Anterior cingulate cortex (tissue), 58 donors: ENCODE data around the gene SIAH1.
"Not testable (repeated sequence)": the region's sequence is repeated elsewhere in the genome, so short reads cannot be mapped to it uniquely, and the experiment has no call there.

Source experiments
- DNase-seq, 58 donors: peaks; one replicate each; lab custom pipeline; 2025; lab: John Stamatoyannopoulos, UW

Gene SIAH1

DNA sequence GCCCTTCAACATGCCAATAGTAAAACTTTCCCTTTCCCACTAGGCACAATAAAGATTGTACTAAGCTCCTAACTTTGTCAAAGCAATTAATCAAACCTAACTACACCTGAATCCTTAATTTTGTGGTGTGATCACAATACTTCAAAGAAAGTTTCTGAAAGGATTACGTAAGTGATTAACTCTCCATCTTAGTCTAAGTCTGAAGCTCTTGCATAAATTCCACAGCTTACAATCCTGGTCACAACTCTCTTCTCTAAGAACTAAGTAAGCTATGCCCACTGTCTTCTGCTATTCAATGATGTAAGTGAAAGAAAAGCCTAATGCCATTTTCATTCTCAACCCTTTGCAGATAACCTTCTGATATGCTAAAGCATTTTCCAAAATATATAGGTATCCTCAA, 15.4 kb downstream of the SIAH1 start:
- DNase-seq: no peak

GRCh38 chr16:48367441-48368049, 17.7 kb downstream of the SIAH1 start:
- DNase-seq: peak in 1 of 58 donors; percentile 11

GRCh38 chr16:48366165-48367093, 18.8 kb downstream of the SIAH1 start:
- DNase-seq: peak in 1 of 58 donors; percentile 24

DNA sequence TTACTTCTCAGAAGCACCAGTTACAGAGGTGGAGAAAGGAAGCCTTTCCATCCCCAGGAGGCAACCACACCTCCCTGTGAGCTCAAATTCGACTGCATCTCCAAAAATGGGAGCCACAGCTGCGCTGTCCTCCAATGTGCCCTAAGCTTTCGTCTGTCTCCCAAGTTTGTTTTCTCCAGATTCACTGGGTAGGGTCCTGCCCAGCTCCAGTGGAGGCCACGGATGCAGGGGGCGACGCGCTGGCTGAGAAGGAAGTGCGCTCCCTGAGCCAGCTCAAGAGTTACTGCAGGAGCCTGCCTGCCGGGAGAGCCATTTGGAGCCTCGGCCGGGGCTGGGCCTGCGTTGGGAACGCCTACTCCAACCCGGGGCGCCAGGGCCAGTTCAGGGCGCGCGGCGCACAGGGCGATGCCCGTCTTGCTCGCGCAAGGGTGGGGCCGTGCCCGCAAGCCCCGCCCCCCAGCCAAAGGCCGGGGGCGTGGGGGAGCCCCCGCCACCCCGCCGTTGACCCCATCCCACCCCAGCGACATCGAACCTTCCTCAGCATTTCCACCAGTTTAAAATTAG, 19.5 kb downstream of the SIAH1 start:
- DNase-seq: peak in 56 of 58 donors; percentile 30 to 88 (median 72)

GRCh38 chr16:48365025-48365600, 20.1 kb downstream of the SIAH1 start:
- DNase-seq: no peak

GRCh38 chr16:48361540-48362144, 23.6 kb downstream of the SIAH1 start:
- DNase-seq: no peak

- no peak for DNase-seq
These were observed 24.2 kb downstream of the SIAH1 start for GRCh38 chr16:48361012-48361411.

DNA sequence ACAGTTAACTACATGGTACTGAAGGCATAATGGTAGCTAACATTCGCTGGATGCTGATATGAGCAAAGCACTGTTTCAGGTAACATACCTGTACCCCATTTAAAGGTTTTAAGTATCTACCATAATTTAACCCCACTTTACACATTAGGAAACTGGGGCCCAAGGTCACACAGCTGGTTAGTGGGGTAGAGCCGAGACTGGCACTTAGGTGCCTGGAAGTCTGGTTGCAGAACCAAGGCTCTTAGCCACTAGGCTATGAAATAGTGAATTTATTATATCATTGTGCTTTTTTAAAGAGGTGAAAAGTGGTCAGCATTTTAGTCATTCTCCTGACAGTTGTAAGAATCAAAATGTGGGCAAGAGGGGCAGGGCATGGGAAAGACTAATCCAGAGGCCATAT, 25.2 kb downstream of the SIAH1 start:
- DNase-seq: no peak

GRCh38 chr16:48358419-48358818, 26.8 kb downstream of the SIAH1 start:
- DNase-seq: no peak

DNA sequence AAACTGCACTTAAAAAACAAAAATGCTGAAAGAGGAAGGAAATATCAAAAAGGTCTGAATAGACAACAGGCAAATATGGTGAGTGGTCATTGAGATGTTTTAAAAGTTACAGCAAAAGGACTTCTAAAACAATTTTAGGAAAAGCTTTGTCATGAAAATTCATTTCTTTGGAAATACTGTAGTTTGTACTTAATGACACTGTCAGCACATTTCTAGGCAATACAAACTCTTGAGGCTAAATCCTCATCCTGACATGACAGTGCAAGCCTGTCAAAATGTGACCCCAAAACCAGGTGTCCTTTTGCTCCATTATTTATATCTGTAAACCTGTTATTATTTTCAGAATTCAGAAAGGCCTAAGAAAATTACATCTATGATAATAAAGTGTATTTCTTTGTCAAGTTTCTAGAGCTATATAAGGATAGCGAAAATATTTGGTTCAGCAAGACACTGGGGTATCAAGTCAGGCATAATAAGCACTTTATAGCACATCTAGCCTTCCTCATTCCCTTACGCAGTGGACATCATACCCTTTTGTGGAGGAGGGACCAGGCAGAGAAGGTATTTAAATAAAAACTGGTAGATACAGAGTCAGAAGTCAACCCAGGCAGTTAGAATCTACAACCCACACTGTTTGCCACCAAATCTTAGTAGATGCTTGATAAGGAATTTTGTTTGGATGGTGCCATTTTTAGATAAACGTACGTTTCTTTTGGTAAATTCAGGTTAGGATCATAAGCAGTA, 28.4 kb downstream of the SIAH1 start:
- no peak for DNase-seq

DNA sequence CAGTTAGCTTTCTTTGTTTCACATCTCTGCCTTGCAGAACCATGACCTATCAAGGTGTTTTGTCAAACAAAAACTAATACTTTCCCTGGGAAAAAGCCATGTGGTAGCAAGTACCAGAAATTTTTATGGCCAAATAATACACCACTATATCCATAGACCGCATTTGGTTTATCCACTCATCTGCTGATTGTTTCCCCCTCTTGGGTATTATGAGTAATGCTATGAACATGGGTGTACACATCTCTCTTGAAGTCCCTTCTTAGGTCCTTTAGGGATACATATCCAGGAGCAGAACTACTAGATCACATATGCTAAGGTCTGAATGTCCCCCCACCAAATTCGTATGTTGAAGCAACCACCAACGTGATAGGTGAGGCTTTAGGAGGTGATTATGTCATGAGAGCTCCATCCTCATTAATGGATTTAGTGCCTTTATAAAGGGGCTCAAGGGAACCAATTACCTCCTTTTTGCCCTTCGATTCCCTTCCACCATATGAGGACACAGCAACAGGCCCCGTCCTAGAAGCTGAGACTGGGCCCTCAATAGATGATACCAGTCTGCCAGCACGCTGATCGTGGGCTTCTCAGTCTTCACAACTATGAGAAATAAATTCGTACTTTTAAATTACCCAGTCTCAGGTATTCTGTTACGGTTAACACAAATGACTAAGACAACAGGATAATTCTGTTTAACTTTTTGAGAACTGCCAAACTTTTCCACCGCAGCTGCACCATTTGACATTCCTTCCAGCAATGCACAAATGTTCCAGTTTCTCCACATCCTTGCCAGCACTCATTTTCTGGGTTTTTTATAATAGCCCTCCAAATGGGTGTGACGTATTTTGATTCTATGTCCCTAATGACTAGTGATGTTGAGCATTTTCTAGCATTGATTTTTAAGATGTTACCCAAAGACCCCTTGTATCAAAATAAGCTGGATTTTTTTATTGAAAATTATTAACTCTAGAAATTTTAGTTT, 30.0 kb downstream of the SIAH1 start:
- DNase-seq: no peak

DNA sequence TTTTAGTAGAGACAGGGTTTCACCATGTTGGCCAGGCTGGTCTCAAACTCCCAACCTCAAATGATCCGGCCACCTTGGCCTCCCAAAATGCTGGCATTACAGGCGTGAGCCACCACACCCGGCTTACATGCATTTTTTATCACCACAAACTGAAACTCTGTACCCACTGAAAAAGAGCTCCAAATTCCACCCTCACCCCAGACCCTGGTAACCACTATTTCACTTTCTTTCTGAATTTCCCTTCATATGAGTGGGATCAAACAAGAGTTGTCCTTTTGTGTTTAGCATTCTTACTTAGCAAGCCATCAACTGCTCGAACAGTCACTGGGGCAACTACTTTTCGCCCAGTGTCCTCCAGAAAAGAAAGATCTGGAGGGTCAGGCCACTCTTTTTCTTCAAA, 30.8 kb downstream of the SIAH1 start:
- DNase-seq: not testable (repeated sequence)

DNA sequence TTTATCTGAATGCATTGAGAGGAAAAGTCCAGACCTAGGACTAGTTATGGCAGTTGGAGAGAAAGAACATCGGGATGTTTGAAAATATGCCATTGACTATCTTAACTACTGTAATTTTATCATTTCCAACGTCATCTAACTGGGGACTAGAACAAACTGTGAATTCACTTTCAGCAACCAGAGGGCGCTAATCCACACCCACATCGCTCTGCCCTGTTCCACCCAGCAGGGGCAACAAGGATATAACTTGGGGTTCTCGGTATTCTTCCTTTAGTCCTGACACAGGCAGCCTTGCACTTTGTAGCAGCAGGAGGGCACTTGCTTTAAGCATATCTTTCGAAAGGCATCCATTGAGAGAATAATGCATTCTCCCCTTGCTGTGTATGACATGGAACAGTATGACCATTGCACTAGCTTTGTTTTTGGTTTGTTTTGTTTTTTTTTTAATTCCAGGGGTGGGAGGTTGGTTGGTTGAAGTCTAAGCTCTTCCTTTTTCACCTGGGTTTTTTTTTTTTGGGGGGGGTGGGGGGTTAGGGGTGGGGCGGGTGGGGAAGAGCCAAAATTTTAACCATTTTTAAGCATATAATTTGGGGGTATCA, 31.5 kb downstream of the SIAH1 start:
- peak in 28 of 58 donors; percentile 5 to 59 (median 22) for DNase-seq

- no peak for DNase-seq
These were observed 32.4 kb downstream of the SIAH1 start for GRCh38 chr16:48352648-48353390.

DNA sequence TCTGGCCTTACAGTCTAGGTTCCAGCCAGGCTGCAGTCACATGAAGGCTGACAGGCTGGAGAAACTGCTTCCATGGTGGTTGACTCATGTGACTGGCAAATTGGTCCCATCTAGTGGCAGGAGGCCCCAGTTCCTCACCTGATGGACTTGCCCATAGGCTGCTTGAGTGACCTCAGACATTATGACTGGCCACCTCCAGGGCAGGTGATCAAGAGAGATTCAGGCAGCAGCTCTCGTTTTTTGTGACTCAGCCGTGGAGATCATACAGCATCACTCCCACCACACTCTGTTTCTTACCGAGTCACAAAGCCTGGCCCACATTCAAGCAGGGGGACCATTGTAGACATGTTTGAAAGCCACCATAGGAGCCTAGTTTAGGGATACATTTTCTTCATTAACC, 34.5 kb downstream of the SIAH1 start:
- DNase-seq: no peak

DNA sequence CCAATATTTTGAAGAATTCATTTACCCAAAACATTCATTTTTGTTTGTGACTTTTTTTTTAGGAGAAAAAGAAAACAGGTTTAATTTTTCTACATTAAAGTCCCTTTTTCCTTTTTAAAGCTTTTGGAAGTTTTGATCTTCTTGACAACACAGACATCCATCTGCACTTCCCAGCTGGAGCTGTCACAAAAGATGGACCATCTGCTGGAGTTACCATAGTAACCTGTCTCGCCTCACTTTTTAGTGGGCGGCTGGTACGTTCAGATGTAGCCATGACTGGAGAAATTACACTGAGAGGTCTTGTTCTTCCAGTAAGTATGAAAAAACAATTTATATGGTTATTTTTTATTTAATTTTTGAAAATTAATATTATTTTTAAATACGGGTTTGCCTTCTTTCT, 37.2 kb downstream of the SIAH1 start:
- peak in 33 of 58 donors; percentile 6 to 75 (median 39) for DNase-seq

DNA sequence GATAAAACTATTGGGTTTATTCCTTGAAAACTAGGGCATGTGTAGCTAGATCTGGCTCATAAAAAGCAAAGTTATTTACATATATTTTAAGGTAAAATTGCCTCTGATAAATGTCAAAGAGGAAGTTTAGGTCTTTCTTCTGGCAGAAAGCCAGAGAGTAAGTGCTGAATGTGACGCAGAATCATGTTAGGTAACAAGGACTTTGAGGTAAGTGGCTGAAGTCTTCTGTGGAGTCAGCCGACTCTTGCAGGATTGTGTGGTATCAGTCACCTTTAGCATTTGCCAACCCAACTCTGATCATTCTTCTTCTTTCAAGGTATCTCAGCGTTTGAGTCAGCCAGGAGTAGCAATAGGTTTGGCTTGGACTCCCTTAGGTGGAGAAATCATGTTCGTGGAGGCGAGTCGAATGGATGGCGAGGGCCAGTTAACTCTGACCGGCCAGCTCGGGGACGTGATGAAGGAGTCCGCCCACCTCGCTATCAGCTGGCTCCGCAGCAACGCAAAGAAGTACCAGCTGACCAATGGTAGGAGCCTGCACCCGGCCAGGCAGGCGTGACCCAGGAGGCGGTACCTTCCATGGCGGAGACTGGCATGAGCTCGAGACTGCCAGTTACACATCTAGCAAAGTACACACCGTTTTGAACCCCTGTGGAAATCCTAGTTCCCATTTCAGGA, 37.9 kb downstream of the SIAH1 start:
- peak in 1 of 58 donors; percentile 9 for DNase-seq
